ENCODE results near the gene CRELD2.

DNA sequence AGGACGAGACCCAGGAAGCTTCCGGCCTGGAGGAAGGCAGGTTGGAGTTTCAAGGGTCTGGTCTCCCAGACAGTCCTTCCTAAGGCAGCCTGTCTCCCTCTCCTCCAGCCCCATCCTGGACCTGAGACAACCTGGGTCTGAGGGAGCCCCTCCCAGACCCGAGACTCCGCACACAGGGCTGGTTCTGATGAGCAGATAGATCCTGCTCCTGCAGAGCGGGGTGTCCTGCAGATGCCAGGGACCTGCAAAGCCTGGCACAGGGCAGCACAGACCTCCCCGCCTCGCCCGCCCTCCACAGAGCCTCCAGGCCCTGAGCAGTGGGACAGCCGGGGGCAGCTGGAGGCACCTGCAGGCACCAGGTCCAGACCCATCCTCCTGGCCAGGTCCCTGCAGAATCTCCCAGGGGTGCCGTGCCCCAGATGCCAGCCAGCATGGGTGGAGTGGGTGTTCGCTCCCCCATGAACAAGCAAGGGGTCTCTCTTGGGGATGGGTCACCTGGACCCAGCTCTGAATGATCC is 49.9 kb downstream of the CRELD2 start:
- TF ChIP-seq, protein P1, sequence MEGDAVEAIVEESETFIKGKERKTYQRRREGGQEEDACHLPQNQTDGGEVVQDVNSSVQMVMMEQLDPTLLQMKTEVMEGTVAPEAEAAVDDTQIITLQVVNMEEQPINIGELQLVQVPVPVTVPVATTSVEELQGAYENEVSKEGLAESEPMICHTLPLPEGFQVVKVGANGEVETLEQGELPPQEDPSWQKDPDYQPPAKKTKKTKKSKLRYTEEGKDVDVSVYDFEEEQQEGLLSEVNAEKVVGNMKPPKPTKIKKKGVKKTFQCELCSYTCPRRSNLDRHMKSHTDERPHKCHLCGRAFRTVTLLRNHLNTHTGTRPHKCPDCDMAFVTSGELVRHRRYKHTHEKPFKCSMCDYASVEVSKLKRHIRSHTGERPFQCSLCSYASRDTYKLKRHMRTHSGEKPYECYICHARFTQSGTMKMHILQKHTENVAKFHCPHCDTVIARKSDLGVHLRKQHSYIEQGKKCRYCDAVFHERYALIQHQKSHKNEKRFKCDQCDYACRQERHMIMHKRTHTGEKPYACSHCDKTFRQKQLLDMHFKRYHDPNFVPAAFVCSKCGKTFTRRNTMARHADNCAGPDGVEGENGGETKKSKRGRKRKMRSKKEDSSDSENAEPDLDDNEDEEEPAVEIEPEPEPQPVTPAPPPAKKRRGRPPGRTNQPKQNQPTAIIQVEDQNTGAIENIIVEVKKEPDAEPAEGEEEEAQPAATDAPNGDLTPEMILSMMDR (IDR thresholded peaks at IDR 0.05; ENCODE audit: poor library complexity, severe bottlenecking): no peak
- TF ChIP-seq EZH2 (IDR thresholded peaks at IDR 0.05; ENCODE audit: borderline replicate concordance, insufficient read depth, low read length, poor library complexity, severe bottlenecking) (no peak), EP300 (conservative IDR thresholded peaks at IDR 0.05; ENCODE audit: poor library complexity, severe bottlenecking) (no peak)
- TF ChIP-seq, protein P2, sequence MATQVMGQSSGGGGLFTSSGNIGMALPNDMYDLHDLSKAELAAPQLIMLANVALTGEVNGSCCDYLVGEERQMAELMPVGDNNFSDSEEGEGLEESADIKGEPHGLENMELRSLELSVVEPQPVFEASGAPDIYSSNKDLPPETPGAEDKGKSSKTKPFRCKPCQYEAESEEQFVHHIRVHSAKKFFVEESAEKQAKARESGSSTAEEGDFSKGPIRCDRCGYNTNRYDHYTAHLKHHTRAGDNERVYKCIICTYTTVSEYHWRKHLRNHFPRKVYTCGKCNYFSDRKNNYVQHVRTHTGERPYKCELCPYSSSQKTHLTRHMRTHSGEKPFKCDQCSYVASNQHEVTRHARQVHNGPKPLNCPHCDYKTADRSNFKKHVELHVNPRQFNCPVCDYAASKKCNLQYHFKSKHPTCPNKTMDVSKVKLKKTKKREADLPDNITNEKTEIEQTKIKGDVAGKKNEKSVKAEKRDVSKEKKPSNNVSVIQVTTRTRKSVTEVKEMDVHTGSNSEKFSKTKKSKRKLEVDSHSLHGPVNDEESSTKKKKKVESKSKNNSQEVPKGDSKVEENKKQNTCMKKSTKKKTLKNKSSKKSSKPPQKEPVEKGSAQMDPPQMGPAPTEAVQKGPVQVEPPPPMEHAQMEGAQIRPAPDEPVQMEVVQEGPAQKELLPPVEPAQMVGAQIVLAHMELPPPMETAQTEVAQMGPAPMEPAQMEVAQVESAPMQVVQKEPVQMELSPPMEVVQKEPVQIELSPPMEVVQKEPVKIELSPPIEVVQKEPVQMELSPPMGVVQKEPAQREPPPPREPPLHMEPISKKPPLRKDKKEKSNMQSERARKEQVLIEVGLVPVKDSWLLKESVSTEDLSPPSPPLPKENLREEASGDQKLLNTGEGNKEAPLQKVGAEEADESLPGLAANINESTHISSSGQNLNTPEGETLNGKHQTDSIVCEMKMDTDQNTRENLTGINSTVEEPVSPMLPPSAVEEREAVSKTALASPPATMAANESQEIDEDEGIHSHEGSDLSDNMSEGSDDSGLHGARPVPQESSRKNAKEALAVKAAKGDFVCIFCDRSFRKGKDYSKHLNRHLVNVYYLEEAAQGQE (IDR thresholded peaks at IDR 0.05; ENCODE audit: borderline replicate concordance): no peak

Measured in neural cell (in vitro differentiated cells).